ENCODE measurements around the gene FBXO27.
"Not testable (repeated sequence)": the region's sequence is repeated elsewhere in the genome, so short reads cannot be mapped to it uniquely, and the experiment has no call there.

The FBXO27 gene

GRCh38 chr19:38989614-38990013 lies 42.7 kb downstream of the FBXO27 start:
- H2AFZ ChIP-seq (ENCODE audit: insufficient read depth, low read length, poor library complexity); H4K91ac ChIP-seq (ENCODE audit: low read depth, low read length); H3K4ac ChIP-seq (ENCODE audit: low read depth, low read length); H4K12ac ChIP-seq (ENCODE audit: low read depth, low read length); H3K27me3 ChIP-seq (ENCODE audit: insufficient read depth, low read length); H3K14ac ChIP-seq (ENCODE audit: low read length); H3K4me3 ChIP-seq (ENCODE audit: low read depth, low read length); H3K27ac ChIP-seq (ENCODE audit: low read depth, low read length); H3K18ac ChIP-seq (ENCODE audit: low read length); H3K23ac ChIP-seq (ENCODE audit: low read length); H3K79me2 ChIP-seq (ENCODE audit: control insufficient read depth, insufficient read depth, low read length, poor library complexity); H3K4me1 ChIP-seq (ENCODE audit: control insufficient read depth in 1 of 2, insufficient read depth in 2 of 2, low read length in 2 of 2); H3K36me3 ChIP-seq (ENCODE audit: control insufficient read depth in 1 of 2, insufficient read depth in 2 of 2, low read length in 2 of 2); DNase-seq; H3K4me2 ChIP-seq (ENCODE audit: low read length); H2BK12ac ChIP-seq (ENCODE audit: low read length); H4K8ac ChIP-seq (ENCODE audit: low read depth, low read length); H3K9ac ChIP-seq (ENCODE audit: low read length); H2BK120ac ChIP-seq (ENCODE audit: insufficient read depth, low read length, poor library complexity); H2BK5ac ChIP-seq (ENCODE audit: low read depth, low read length, poor library complexity); H2AK5ac ChIP-seq (ENCODE audit: low read length); H3K79me1 ChIP-seq (ENCODE audit: low read length); H3K9me3 ChIP-seq (ENCODE audit: insufficient read depth, low read depth, low read length): not testable (repeated sequence)
- WGBS (ENCODE audit: extremely low coverage, insufficient coverage, insufficient read length): no CpG with 5 or more reads among the region's 1 CpG

- Histone ChIP-seq H3K4me1 (ENCODE audit: control insufficient read depth in 1 of 2, insufficient read depth in 2 of 2, low read length in 2 of 2) (peaks cover 3% of the 10 kb centered on the region in 2 experiments), H2BK12ac (ENCODE audit: low read length) (no peak overlapping the region), H3K18ac (ENCODE audit: low read length) (no peak overlapping the region), H4K12ac (ENCODE audit: low read depth, low read length) (no peak overlapping the region), H2AFZ (ENCODE audit: insufficient read depth, low read length, poor library complexity) (no peak overlapping the region), H3K79me2 (ENCODE audit: control insufficient read depth, insufficient read depth, low read length, poor library complexity) (no peaks in the 10 kb centered on the region), H3K14ac (ENCODE audit: low read length) (no peak overlapping the region), H3K36me3 (ENCODE audit: control insufficient read depth in 1 of 2, insufficient read depth in 2 of 2, low read length in 2 of 2) (no peaks in the 10 kb centered on the region), H4K91ac (ENCODE audit: low read depth, low read length) (no peak overlapping the region), H3K4me3 (ENCODE audit: low read depth, low read length) (no peak overlapping the region), H3K4me2 (ENCODE audit: low read length) (peak overlapping the region; percentile 30), H2AK5ac (ENCODE audit: low read length) (no peak overlapping the region), H2BK120ac (ENCODE audit: insufficient read depth, low read length, poor library complexity) (no peak overlapping the region), H3K79me1 (ENCODE audit: low read length) (no peaks in the 10 kb centered on the region), H3K27me3 (ENCODE audit: insufficient read depth, low read length) (no peaks in the 10 kb centered on the region), H3K4ac (ENCODE audit: low read depth, low read length) (no peak overlapping the region), H3K9me3 (ENCODE audit: insufficient read depth, low read depth, low read length) (no peaks in the 10 kb centered on the region), H4K8ac (ENCODE audit: low read depth, low read length) (no peak overlapping the region), H3K9ac (ENCODE audit: low read length) (no peak overlapping the region), H3K23ac (ENCODE audit: low read length) (no peak overlapping the region), H2BK5ac (ENCODE audit: low read depth, low read length, poor library complexity) (no peak overlapping the region), H3K27ac (ENCODE audit: low read depth, low read length) (no peak overlapping the region)
- DNase-seq: peak in 1 of 2 donors; percentile 9
- no CpG with 5 or more reads among the region's 12 CpGs for WGBS (ENCODE audit: extremely low coverage, insufficient coverage, insufficient read length)
Observed at GRCh38 chr19:38989066-38989605, 43.2 kb downstream of the FBXO27 start.

- H4K91ac ChIP-seq (ENCODE audit: low read depth, low read length); H2BK5ac ChIP-seq (ENCODE audit: low read depth, low read length, poor library complexity); H3K4me2 ChIP-seq (ENCODE audit: low read length); H3K27ac ChIP-seq (ENCODE audit: low read depth, low read length); H3K18ac ChIP-seq (ENCODE audit: low read length); H3K27me3 ChIP-seq (ENCODE audit: insufficient read depth, low read length); H2BK12ac ChIP-seq (ENCODE audit: low read length); H3K14ac ChIP-seq (ENCODE audit: low read length); H3K9ac ChIP-seq (ENCODE audit: low read length); H3K4me3 ChIP-seq (ENCODE audit: low read depth, low read length); H3K36me3 ChIP-seq (ENCODE audit: control insufficient read depth in 1 of 2, insufficient read depth in 2 of 2, low read length in 2 of 2); H4K8ac ChIP-seq (ENCODE audit: low read depth, low read length); DNase-seq; H3K9me3 ChIP-seq (ENCODE audit: insufficient read depth, low read depth, low read length); H2BK120ac ChIP-seq (ENCODE audit: insufficient read depth, low read length, poor library complexity); H2AK5ac ChIP-seq (ENCODE audit: low read length); H3K23ac ChIP-seq (ENCODE audit: low read length); H4K12ac ChIP-seq (ENCODE audit: low read depth, low read length); H3K4me1 ChIP-seq (ENCODE audit: control insufficient read depth in 1 of 2, insufficient read depth in 2 of 2, low read length in 2 of 2); H2AFZ ChIP-seq (ENCODE audit: insufficient read depth, low read length, poor library complexity); H3K79me2 ChIP-seq (ENCODE audit: control insufficient read depth, insufficient read depth, low read length, poor library complexity); H3K79me1 ChIP-seq (ENCODE audit: low read length); H3K4ac ChIP-seq (ENCODE audit: low read depth, low read length): not testable (repeated sequence)
- no CpG with 5 or more reads among the region's 4 CpGs for WGBS (ENCODE audit: extremely low coverage, insufficient coverage, insufficient read length)
Observed at GRCh38 chr19:38988627-38989026, 43.7 kb downstream of the FBXO27 start.

- H4K8ac ChIP-seq (ENCODE audit: low read depth, low read length); H3K36me3 ChIP-seq (ENCODE audit: control insufficient read depth in 1 of 2, insufficient read depth in 2 of 2, low read length in 2 of 2); H2BK12ac ChIP-seq (ENCODE audit: low read length); H3K27ac ChIP-seq (ENCODE audit: low read depth, low read length); H4K12ac ChIP-seq (ENCODE audit: low read depth, low read length); H2BK5ac ChIP-seq (ENCODE audit: low read depth, low read length, poor library complexity); H3K4me1 ChIP-seq (ENCODE audit: control insufficient read depth in 1 of 2, insufficient read depth in 2 of 2, low read length in 2 of 2); H3K14ac ChIP-seq (ENCODE audit: low read length); H3K27me3 ChIP-seq (ENCODE audit: insufficient read depth, low read length); H3K4me3 ChIP-seq (ENCODE audit: low read depth, low read length); H3K79me2 ChIP-seq (ENCODE audit: control insufficient read depth, insufficient read depth, low read length, poor library complexity); H2AK5ac ChIP-seq (ENCODE audit: low read length); DNase-seq; H3K9ac ChIP-seq (ENCODE audit: low read length); H2BK120ac ChIP-seq (ENCODE audit: insufficient read depth, low read length, poor library complexity); H3K9me3 ChIP-seq (ENCODE audit: insufficient read depth, low read depth, low read length); H3K23ac ChIP-seq (ENCODE audit: low read length); H4K91ac ChIP-seq (ENCODE audit: low read depth, low read length); H3K4me2 ChIP-seq (ENCODE audit: low read length); H3K18ac ChIP-seq (ENCODE audit: low read length); H2AFZ ChIP-seq (ENCODE audit: insufficient read depth, low read length, poor library complexity); H3K4ac ChIP-seq (ENCODE audit: low read depth, low read length); H3K79me1 ChIP-seq (ENCODE audit: low read length): not testable (repeated sequence)
- WGBS (ENCODE audit: extremely low coverage, insufficient coverage, insufficient read length): no CpG with 5 or more reads among the region's 6 CpGs
Observed at GRCh38 chr19:38987745-38988144, 44.6 kb downstream of the FBXO27 start.
